Ishikawa (cell line): ENCODE results near the gene GCDH.

Source experiments
- TCF12 ChIP-seq: IDR thresholded peaks from 2 replicates; pipeline ENCODE4 v1.6.1; 2012; ENCODE audit warnings: low read depth
- USF1 ChIP-seq: IDR thresholded peaks from 2 replicates; pipeline ENCODE4 v1.6.1; 2012

- TF ChIP-seq TCF12 (no peak), USF1 (no peak)
Observed at GRCh38 chr19:12924621-12925310, 33.8 kb downstream of the GCDH start.
